Measurements from ENCODE around the gene FHIT. TPM values are rescaled to one million over a fixed set of nuclear protein-coding genes. Genes with fewer than 3 reads are reported as not detected.
"Not testable (repeated sequence)": the region's sequence is repeated elsewhere in the genome, so short reads cannot be mapped to it uniquely, and the experiment has no call there.

The FHIT gene
- total RNA-seq, 1 donor from 2014 or later = 16.6 TPM

DNA sequence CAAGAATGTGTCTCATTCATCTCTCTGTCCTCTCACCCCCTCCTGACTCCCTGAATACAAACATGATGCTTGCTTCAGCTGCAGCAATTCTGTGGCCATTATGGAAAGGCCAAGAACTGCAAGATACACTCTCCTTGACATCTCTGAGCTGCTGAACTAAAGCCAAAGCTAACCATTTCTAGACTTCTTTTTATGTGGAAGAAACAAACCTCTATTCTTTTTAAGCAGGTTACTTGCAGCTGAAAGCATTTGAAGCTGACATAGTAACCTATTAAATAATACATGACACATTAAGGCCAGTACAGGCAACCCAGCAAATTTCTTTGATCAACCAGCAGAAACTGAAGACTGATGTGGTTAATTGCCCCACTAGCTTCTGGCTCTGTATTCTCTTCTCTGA lies 17.5 kb downstream of the FHIT start:
- no peak for DNase-seq (ENCODE audit: low spot score)
- intact Hi-C loops (cut with DNase I) = no loop called here

- intact Hi-C loops (cut with DNase I) = no loop called here
- no peak for DNase-seq (ENCODE audit: low spot score)
Observed at GRCh38 chr3:61231693-61232092, 19.6 kb downstream of the FHIT start.

DNA sequence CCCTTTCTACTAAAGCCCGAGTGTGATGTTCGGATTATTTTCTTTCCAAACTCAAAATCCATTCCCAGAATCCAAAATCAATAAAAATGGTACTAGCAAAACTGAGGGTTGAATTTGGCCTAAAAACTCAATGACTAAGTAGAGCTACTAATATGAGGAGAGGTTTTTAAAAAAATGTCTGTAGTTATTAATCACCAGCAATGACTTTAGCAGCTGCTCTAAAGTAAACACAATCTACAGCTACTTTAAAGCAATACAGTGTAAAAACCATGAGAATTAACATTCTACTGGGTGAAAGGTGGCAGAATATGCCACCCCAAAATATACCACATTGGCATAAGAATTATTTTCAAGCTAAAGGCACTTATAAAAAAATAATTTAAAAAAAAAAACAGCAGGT lies 23.5 kb downstream of the FHIT start:
- DNase-seq (ENCODE audit: low spot score) = no peak
- intact Hi-C loops (cut with DNase I) = no loop called here

GRCh38 chr3:61226166-61226686 lies 25.0 kb downstream of the FHIT start:
- intact Hi-C loops (cut with DNase I) = no loop called here
- DNase-seq (ENCODE audit: low spot score) = no peak

- no peak for DNase-seq (ENCODE audit: low spot score)
- intact Hi-C loops (cut with DNase I) = no loop called here
Observed at GRCh38 chr3:61224823-61225222, 26.4 kb downstream of the FHIT start.

DNA sequence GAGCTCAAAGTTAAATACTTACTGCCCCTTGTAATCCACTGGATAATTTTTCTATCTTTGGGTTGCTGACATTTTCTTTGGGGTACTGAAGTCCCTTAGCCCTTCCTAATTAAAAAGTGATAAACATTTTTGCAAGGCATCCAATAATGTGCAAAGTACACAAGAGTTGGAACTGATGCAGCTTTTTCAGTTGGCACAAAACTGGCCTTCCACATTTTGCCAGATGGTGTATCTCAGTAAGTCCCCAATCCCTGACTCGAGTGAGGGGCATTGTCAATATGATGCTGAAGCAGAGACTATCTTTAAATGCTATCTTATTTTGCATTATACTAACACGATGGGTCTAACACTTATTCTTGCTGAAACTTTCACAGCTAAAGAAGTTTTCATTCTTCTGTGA lies 27.8 kb downstream of the FHIT start:
- intact Hi-C loops (cut with DNase I) = no loop called here
- no peak for DNase-seq (ENCODE audit: low spot score)

- DNase-seq (ENCODE audit: low spot score) = no peak
- intact Hi-C loops (cut with DNase I) = no loop called here
Observed at GRCh38 chr3:61222467-61222866, 28.8 kb downstream of the FHIT start.

GRCh38 chr3:61221759-61222362 lies 29.4 kb downstream of the FHIT start:
- intact Hi-C loops (cut with DNase I) = no loop called here
- no peak for DNase-seq (ENCODE audit: low spot score)

DNA sequence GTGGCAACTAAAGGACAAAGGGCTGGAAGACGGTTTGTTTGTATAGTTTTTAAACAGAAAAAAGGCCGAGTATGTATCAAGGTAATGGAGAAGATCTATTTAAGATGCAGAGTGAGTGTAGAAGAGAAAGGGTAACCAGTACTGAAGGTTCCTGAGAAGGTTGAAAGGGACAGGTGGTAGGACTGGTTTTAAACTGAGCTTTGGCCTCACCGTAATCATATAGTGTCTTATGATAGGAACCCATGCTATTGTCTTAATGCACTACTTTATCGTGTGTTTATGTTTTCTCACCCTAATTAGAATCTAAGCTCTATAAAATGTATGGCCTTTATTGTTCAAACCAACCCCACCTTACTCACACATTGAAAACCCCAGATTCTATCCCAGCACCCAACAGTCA lies 32.7 kb downstream of the FHIT start:
- no peak for DNase-seq (ENCODE audit: low spot score)
- intact Hi-C loops (cut with DNase I) = no loop called here

- intact Hi-C loops (cut with DNase I); DNase-seq (ENCODE audit: low spot score): not testable (repeated sequence)
Observed at GRCh38 chr3:61216171-61216570, 35.1 kb downstream of the FHIT start.

DNA sequence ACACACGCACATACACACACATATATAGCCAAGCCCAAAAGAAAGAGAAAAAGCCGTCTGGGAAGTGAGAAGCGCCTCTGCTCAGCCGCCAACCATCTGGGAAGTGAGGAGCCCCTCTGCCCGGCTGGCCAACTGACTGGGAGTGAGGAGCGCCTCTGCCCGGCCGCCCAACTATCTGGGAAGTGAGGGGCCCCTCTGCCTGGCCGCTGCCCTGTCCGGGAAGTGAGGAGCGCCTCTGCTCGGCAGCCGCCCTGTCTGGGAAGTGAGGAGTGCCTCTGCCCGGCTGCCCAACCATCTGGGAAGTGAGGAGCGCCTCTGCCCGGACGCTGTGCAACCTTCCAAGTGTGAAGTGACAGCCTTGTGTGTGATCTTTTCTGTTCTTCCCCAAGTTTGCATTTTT lies 49.2 kb downstream of the FHIT start:
- DNase-seq (ENCODE audit: low spot score) = no peak
- intact Hi-C loops (cut with DNase I) = no loop called here

- no peak for DNase-seq (ENCODE audit: low spot score)
- intact Hi-C loops (cut with DNase I) = no loop called here
Observed at GRCh38 chr3:61201071-61201470, 50.2 kb downstream of the FHIT start.

GRCh38 chr3:61200270-61200669 lies 51.0 kb downstream of the FHIT start:
- intact Hi-C loops (cut with DNase I) = no loop called here
- DNase-seq (ENCODE audit: low spot score) = no peak

GRCh38 chr3:61199843-61200242 lies 51.4 kb downstream of the FHIT start:
- intact Hi-C loops (cut with DNase I) = no loop called here
- DNase-seq (ENCODE audit: low spot score) = no peak

DNA sequence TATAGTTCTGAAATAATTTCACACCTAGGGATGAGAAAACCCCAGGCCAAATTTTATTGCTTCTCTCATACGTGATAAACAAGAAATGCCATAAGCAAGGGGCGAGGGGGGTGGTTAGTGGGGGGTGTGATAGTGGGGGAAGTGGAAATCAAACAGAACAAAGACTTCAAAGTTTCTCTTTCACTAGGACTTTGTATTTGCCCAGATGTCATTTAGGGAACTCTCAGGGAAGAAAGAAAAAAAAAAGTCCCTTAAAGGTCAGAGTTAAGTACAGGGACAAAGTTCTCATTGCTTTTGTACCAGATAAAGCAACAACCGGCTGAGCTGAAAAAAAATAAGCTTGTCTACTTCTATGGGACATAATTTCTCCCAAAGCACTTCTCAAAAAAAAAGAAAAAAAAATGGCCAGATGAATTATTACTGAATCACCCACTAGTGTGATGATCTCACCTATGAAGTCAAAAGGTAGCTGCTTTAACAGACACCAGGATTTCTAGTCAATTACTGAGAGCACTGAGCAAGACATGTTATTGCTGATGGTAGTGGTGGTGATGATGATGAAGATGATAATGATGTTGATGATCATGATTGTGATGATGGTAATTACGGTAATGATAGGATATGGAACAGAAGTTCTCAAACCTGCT lies 56.2 kb downstream of the FHIT start:
- intact Hi-C loops (cut with DNase I) = no loop called here
- no peak for DNase-seq (ENCODE audit: low spot score)

DNA sequence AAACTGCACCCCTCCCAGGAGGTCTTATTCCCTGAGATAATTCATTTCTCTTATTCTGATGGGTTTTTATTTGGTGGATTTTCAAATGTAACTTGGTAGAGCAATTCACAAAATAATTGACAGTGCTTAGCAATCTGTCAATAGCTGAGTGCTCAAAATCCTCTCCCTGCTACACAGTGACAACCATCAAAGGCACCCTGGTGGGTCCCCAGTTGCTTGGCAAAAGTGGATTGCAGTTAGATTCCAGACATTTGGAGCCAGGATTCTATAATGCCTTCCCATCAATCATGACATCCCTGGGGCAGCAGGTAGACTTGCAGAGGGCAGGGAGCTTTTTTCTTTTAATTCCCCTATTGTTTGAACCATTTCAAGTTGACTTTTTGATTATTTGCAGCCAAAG lies 59.0 kb downstream of the FHIT start:
- DNase-seq (ENCODE audit: low spot score) = no peak
- intact Hi-C loops (cut with DNase I) = no loop called here

DNA sequence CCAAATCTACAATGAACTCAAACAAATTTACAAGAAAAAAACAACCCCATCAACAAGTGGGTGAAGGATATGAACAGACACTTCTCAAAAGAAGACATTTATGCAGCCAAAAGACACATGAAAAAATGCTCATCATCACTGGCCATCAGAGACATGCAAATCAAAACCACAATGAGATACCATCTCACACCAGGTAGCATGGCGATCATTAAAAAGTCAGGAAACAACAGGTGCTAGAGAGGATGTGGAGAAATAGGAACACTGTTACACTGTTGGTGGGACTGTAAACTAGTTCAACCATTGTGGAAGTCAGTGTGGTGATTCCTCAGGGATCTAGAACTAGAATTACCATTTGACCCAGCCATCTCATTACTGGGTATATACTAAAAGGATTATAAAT lies 61.0 kb downstream of the FHIT start:
- intact Hi-C loops (cut with DNase I); DNase-seq (ENCODE audit: low spot score): not testable (repeated sequence)

- DNase-seq (ENCODE audit: low spot score) = no peak
Observed at GRCh38 chr3:61186030-61186429, 65.2 kb downstream of the FHIT start.

GRCh38 chr3:61184956-61185355 lies 66.3 kb downstream of the FHIT start:
- no peak for DNase-seq (ENCODE audit: low spot score)
- intact Hi-C loops (cut with DNase I) = no loop called here

More at GRCh38 chr3:61186030-61186429, 65.2 kb downstream of the FHIT start:
- intact Hi-C loops (cut with DNase I) = no loop called here

DNA sequence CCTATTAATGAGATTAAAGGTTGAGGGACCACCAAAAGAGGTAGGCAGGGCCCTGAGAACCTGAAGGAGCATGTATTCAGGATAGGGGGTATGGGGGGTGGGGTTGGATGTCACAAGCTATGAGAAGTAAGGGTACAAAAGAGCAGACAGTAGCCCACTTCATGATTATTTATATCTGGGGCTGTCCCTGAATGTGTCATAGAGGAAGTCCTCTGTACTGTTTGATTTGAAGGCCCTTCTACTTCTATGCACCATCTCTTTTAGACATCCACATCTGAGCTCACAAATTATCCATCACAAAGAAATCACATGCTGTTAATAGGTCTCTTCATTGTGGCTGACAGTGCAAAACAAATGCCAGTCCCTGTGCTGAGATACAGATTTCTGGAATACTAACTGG lies 68.6 kb downstream of the FHIT start:
- intact Hi-C loops (cut with DNase I) = no loop called here
- DNase-seq (ENCODE audit: low spot score) = no peak

GRCh38 chr3:61181874-61182273 lies 69.4 kb downstream of the FHIT start:
- intact Hi-C loops (cut with DNase I) = no loop called here
- no peak for DNase-seq (ENCODE audit: low spot score)

DNA sequence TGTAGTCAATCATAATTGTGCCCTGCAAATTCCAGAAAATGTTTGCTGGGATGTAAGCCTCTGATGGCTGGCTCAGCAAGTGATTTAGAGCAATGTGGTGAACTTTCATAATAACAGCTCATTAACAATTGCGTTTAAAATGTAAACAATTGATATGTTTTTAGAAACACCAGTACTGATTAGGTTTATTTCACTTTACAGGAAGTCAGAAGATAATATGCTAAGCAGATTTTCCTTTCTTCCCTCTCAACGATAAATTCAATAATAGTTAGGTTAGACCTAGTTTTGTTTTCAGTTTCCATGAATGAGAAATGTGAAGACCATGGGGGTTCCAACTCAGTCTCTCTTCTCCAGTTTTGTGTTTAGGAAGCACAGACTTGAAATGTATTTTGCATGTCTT lies 71.0 kb downstream of the FHIT start:
- intact Hi-C loops (cut with DNase I) = no loop called here
- no peak for DNase-seq (ENCODE audit: low spot score)
